CD4-positive, alpha-beta T cell (primary cell): ENCODE measurements around the gene IFI27L2. TPM values are rescaled to one million over a fixed set of nuclear protein-coding genes. Genes with fewer than 3 reads are reported as not detected.

Source experiments
- ATAC-seq: fragments of 200-7000 bp; cut with Tn5 transposase; one replicate; pipeline ENCODE4 v1.10.0; 2022; ENCODE audit warnings: mild to moderate bottlenecking; ENCODE audit not compliant: poor library complexity
- CTCF ChIA-PET: fragments of 350-600 bp; sonication (Branson Sonifier 250); formaldehyde crosslinking; loops from one replicate; lab custom pipeline; 2021; ENCODE audit warnings: antibody characterized with exemption, inconsistent platforms; lab: Charles Lee
- POLR2A ChIA-PET: fragments of 350-600 bp; sonication (Branson Sonifier 250); formaldehyde crosslinking; loops from one replicate; lab custom pipeline; 2021; ENCODE audit warnings: antibody characterized with exemption, inconsistent platforms; lab: Charles Lee
- DNase-seq, 14 experiments: peaks; one replicate each; pipeline ENCODE4 v3.0.0-alpha.2; 2013 to 2020; ENCODE audit warnings: mixed read lengths in 2 of 14
- H3K27ac ChIP-seq, 2 donors: one replicate each; pipeline versions ENCODE4 v1.5.1 to v1.7.0; 2013; ENCODE audit warnings: low read length in 2 of 2, low read depth in 1 of 2, mild to moderate bottlenecking in 1 of 2
- H3K27me3 ChIP-seq, 2 experiments: 1 replicate in 1 of 2; 2 replicates in 1 of 2; pipeline versions ENCODE4 v1.6.1 to v1.7.0; 2013; ENCODE audit warnings: low read length in 2 of 2, control low read depth in 1 of 2, mild to moderate bottlenecking in 1 of 2, moderate library complexity in 1 of 2; ENCODE audit not compliant: insufficient read depth in 2 of 2, control insufficient read depth in 1 of 2
- H3K36me3 ChIP-seq: one replicate; pipeline ENCODE4 v1.6.1; 2013; ENCODE audit warnings: low read length, control low read depth; ENCODE audit not compliant: insufficient read depth
- H3K4me1 ChIP-seq: one replicate; pipeline ENCODE4 v1.6.1; 2013; ENCODE audit warnings: low read length, control low read depth; ENCODE audit not compliant: insufficient read depth
- H3K4me3 ChIP-seq: one replicate; pipeline ENCODE4 v1.5.1; 2013; ENCODE audit warnings: mild to moderate bottlenecking, low read length, moderate library complexity
- H3K9me3 ChIP-seq, 2 experiments: 1 replicate in 1 of 2; 2 replicates in 1 of 2; pipeline versions ENCODE4 v1.6.1 to v1.7.0; 2013; ENCODE audit warnings: low read length in 2 of 2, mild to moderate bottlenecking in 2 of 2, control low read depth in 1 of 2, moderate library complexity in 1 of 2; ENCODE audit not compliant: control insufficient read depth in 1 of 2, insufficient read depth in 1 of 2
- H3K27ac Mint-ChIP-seq: one replicate; pipeline ENCODE4 v1.8.0; 2020; ENCODE audit warnings: mixed read lengths
- H3K27me3 Mint-ChIP-seq: one replicate; pipeline ENCODE4 v1.8.0; 2021; ENCODE audit warnings: mixed read lengths
- H3K36me3 Mint-ChIP-seq: one replicate; pipeline ENCODE4 v1.8.0; 2021; ENCODE audit warnings: low read depth, mixed read lengths
- H3K4me1 Mint-ChIP-seq: one replicate; pipeline ENCODE4 v1.8.0; 2021; ENCODE audit warnings: low read depth, mixed read lengths
- H3K4me3 Mint-ChIP-seq: one replicate; pipeline ENCODE4 v1.8.0; 2020; ENCODE audit warnings: mild to moderate bottlenecking, mixed read lengths
- H3K9me3 Mint-ChIP-seq: one replicate; pipeline ENCODE4 v1.8.0; 2020; ENCODE audit warnings: mixed read lengths
- intact Hi-C, 2 experiments: fragments of 100-400 bp; cut with DNase I in 1 of 2; cut with micrococcal nuclease in 1 of 2; formaldehyde crosslinking; loops; one replicate each; pipeline versions ENCODE4 v1.15.1 to v1.9.0; 2023 to 2025; cut with DNase I, micrococcal nuclease
- total RNA-seq, 174 experiments: library from RNA in 2 of 174; stranded (reverse) in 2 of 174; gene quantifications; one replicate each; pipeline ENCODE4 v1.2.3 and lab custom pipeline; 2021 to 2026
- TF ChIP-seq, protein P1 (sequence below): fragments of 200-600 bp; IDR thresholded peaks from one replicate; pipeline ENCODE4 v1.8.0; 2022; ENCODE audit warnings: antibody characterized with exemption, mild to moderate bottlenecking

IFI27L2 gene
- total RNA-seq, 2 experiments from 2014 or later = 21.5 to 22.2 TPM

DNA sequence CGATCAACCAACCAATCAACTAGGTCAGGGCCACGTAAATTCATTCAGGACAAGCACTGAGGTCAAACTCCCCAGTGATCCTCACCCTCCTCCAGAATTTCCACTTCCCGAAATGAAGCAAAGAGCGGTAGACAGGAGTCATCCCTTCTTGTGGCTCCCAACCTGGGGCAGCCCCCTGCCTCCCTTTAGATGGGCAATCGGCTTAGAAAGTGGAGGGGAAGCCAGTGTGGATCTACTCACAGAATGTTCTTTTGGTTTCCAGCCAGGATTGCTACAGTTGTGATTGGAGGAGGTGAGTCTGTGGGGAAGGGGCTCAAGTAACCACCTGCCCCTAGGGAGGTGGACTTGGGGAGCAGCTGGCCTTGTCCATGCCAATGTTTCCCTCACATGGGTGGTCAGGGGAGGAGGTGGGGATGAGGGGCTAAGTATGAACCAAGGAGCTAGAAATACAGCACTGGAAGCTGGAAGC lies 14.8 kb downstream of the IFI27L2 start:
- Mint-ChIP-seq H3K36me3 (no peaks in the 10 kb centered on the region), H3K27ac (no peak overlapping the region), H3K27me3 (peaks cover 28% of the 10 kb centered on the region), H3K4me1 (no peaks in the 10 kb centered on the region), H3K4me3 (no peak overlapping the region), H3K9me3 (no peaks in the 10 kb centered on the region)
- H3K27me3 ChIP-seq = peaks cover 3 to 7% of the 10 kb centered on the region in 2 experiments
- ATAC-seq (no peak), DNase-seq (no peak)
- no peaks in the 10 kb centered on the region for H3K36me3 ChIP-seq
- TF ChIP-seq, protein P1, sequence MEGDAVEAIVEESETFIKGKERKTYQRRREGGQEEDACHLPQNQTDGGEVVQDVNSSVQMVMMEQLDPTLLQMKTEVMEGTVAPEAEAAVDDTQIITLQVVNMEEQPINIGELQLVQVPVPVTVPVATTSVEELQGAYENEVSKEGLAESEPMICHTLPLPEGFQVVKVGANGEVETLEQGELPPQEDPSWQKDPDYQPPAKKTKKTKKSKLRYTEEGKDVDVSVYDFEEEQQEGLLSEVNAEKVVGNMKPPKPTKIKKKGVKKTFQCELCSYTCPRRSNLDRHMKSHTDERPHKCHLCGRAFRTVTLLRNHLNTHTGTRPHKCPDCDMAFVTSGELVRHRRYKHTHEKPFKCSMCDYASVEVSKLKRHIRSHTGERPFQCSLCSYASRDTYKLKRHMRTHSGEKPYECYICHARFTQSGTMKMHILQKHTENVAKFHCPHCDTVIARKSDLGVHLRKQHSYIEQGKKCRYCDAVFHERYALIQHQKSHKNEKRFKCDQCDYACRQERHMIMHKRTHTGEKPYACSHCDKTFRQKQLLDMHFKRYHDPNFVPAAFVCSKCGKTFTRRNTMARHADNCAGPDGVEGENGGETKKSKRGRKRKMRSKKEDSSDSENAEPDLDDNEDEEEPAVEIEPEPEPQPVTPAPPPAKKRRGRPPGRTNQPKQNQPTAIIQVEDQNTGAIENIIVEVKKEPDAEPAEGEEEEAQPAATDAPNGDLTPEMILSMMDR = no peak
- intact Hi-C loops = no loop called here
- no peak overlapping the region for H3K27ac ChIP-seq
- ChIA-PET POLR2A (no interaction called here), CTCF (no interaction called here)
- H3K9me3 ChIP-seq = peaks cover 6 to 8% of the 10 kb centered on the region in 2 experiments
- no peak overlapping the region for H3K4me3 ChIP-seq
- peaks cover 4% of the 10 kb centered on the region for H3K4me1 ChIP-seq

DNA sequence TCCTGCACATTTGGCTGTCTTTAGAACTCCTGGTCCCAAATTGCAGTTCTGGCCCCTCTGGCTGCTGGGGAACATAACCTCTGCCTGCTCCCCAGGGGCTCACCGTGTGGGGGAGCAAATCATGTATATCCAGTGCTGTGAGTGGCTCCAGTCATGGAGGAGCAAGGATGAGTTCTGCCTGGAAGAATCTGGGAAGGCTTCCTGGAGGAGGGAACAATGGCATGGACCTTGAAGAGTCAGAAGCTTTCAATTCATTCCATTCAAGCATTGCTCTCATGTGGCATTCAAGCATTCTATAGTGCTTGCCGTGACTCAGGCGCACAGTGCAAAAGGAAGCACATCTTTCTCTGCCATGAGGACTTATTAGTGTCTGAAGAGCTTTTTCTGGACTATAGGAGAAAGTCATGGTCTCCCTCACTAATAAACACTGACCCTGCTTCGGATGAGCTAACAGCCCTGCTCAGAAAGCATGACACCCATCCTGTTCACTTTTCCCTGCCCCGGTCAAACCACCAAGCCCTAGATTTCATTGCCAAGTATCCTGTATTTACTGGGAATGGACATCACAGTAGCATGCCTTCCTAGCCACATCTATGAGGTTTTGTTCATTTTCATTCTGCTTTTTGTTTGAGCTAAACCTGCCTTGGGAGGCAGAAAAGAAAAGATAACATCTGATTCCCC lies 15.4 kb downstream of the IFI27L2 start:
- H3K27ac Mint-ChIP-seq = no peak overlapping the region
- ChIA-PET POLR2A (interaction anchor here (0.6 kb wide), 1 partner anchor 996 kb away, joined by 4 read pairs; no protein-coding TSS in a partner anchor), CTCF (no interaction called here)
- TF ChIP-seq, protein P1 = no peak
- no peak overlapping the region for H3K27ac ChIP-seq
- H3K4me1 ChIP-seq = peaks cover 4% of the 10 kb centered on the region
- H3K27me3 Mint-ChIP-seq = peaks cover 28% of the 10 kb centered on the region
- H3K9me3 ChIP-seq = peaks cover under 1 to 2% of the 10 kb centered on the region in 2 experiments
- intact Hi-C loops = no loop called here
- H3K36me3 ChIP-seq = no peaks in the 10 kb centered on the region
- H3K9me3 Mint-ChIP-seq = no peaks in the 10 kb centered on the region
- H3K4me3 ChIP-seq = no peak overlapping the region
- DNase-seq (no peak), ATAC-seq (no peak)
- H3K4me1 Mint-ChIP-seq = no peaks in the 10 kb centered on the region
- no peaks in the 10 kb centered on the region for H3K36me3 Mint-ChIP-seq
- peaks cover 3 to 7% of the 10 kb centered on the region in 2 experiments for H3K27me3 ChIP-seq
- H3K4me3 Mint-ChIP-seq = no peak overlapping the region

DNA sequence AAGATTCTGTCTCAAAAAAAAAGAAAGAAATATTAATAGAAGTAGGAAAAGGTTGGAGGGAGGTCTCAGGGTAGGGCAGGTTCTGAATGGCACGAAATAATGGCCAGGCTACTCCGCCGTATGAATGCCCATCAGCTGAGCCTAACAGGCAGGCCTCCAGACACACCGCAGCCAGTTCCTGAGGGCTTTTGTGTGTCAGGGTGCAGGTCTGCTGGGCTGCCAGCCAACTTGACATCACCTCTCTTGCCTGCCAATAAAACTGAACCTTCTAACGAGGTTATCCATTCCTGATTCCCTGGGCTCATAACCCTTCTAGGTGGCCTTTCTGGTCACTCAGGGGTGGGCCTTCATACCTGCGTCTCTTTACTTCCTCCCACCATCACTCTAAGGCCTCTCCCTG lies 15.9 kb downstream of the IFI27L2 start:
- Histone ChIP-seq H3K36me3 (no peaks in the 10 kb centered on the region), H3K4me3 (no peak overlapping the region), H3K27me3 (peaks cover 3 to 7% of the 10 kb centered on the region in 2 experiments), H3K27ac (no peak overlapping the region), H3K9me3 (no peaks in the 10 kb centered on the region), H3K4me1 (peaks cover 4% of the 10 kb centered on the region)
- ChIA-PET CTCF (interaction anchor here (0.6 kb wide), 1 partner anchor 194 kb away, joined by 3 read pairs; no protein-coding TSS in a partner anchor), POLR2A (interaction anchor here (0.6 kb wide), 1 partner anchor 997 kb away, joined by 4 read pairs; no protein-coding TSS in a partner anchor)
- no peaks in the 10 kb centered on the region for H3K9me3 Mint-ChIP-seq
- DNase-seq = no peak
- ATAC-seq = no peak
- H3K27ac Mint-ChIP-seq = no peak overlapping the region
- TF ChIP-seq, protein P1 = no peak
- H3K4me1 Mint-ChIP-seq = no peaks in the 10 kb centered on the region
- H3K36me3 Mint-ChIP-seq = no peaks in the 10 kb centered on the region
- H3K4me3 Mint-ChIP-seq = no peak overlapping the region
- peaks cover 28% of the 10 kb centered on the region for H3K27me3 Mint-ChIP-seq
- intact Hi-C loops = no loop called here
